HEK293 (cell line): ENCODE measurements around the gene NANOS3.

Source experiments
- BCL11B ChIP-seq: fragments of 450-650 bp; formaldehyde crosslinking; IDR thresholded peaks from 2 replicates; pipeline ENCODE4 v1.5.1; 2016; ENCODE audit warnings: low read depth, missing biosample characterization, missing genetic modification characterization
- GFI1B ChIP-seq: fragments of 450-650 bp; formaldehyde crosslinking; IDR thresholded peaks from 2 replicates; pipeline ENCODE4 v1.5.1; 2016; ENCODE audit warnings: missing biosample characterization, missing genetic modification characterization
- KLF1 ChIP-seq: fragments of 450-650 bp; formaldehyde crosslinking; IDR thresholded peaks from 2 replicates; pipeline ENCODE4 v1.5.1; 2016; ENCODE audit warnings: missing biosample characterization, missing genetic modification characterization
- SCRT1 ChIP-seq: fragments of 450-650 bp; formaldehyde crosslinking; IDR thresholded peaks from 2 replicates; pipeline ENCODE4 v1.5.1; 2016; ENCODE audit warnings: missing biosample characterization, missing genetic modification characterization, borderline replicate concordance
- SP3 ChIP-seq: fragments of 450-650 bp; formaldehyde crosslinking; IDR thresholded peaks from 2 replicates; pipeline ENCODE4 v1.5.1; 2016; ENCODE audit warnings: missing biosample characterization, missing genetic modification characterization
- SP7 ChIP-seq: fragments of 450-650 bp; formaldehyde crosslinking; IDR thresholded peaks from 2 replicates; pipeline ENCODE4 v1.5.1; 2016; ENCODE audit warnings: missing biosample characterization, missing genetic modification characterization
- TSHZ1 ChIP-seq: fragments of 450-650 bp; formaldehyde crosslinking; IDR thresholded peaks from 2 replicates; pipeline ENCODE4 v1.5.1; 2016; ENCODE audit warnings: missing biosample characterization, missing genetic modification characterization, borderline replicate concordance
- ZEB2 ChIP-seq: fragments of 450-650 bp; formaldehyde crosslinking; IDR thresholded peaks from 2 replicates; pipeline ENCODE4 v1.5.1; 2016; ENCODE audit warnings: missing biosample characterization, missing genetic modification characterization
- ZFP69B ChIP-seq: fragments of 450-650 bp; formaldehyde crosslinking; IDR thresholded peaks from 2 replicates; pipeline ENCODE4 v1.5.1; 2016; ENCODE audit warnings: missing biosample characterization, missing genetic modification characterization
- ZNF112 ChIP-seq: fragments of 450-650 bp; formaldehyde crosslinking; IDR thresholded peaks from 2 replicates; pipeline ENCODE4 v1.5.0; 2017; ENCODE audit warnings: missing biosample characterization, missing genetic modification characterization
- ZNF121 ChIP-seq: fragments of 450-650 bp; formaldehyde crosslinking; IDR thresholded peaks from 2 replicates; pipeline ENCODE4 v1.5.1; 2016; ENCODE audit warnings: missing biosample characterization, missing genetic modification characterization
- ZNF140 ChIP-seq: fragments of 450-650 bp; formaldehyde crosslinking; IDR thresholded peaks from 2 replicates; pipeline ENCODE4 v1.5.1; 2016; ENCODE audit warnings: missing biosample characterization, missing genetic modification characterization
- ZNF302 ChIP-seq: fragments of 450-650 bp; formaldehyde crosslinking; IDR thresholded peaks from 2 replicates; pipeline ENCODE4 v1.5.1; 2016; ENCODE audit warnings: missing biosample characterization, missing genetic modification characterization, low read depth
- ZNF335 ChIP-seq: fragments of 450-650 bp; formaldehyde crosslinking; conservative IDR thresholded peaks from 2 replicates; pipeline ENCODE4 v1.5.1; 2016; ENCODE audit warnings: missing biosample characterization, missing genetic modification characterization
- ZNF350 ChIP-seq: fragments of 450-650 bp; formaldehyde crosslinking; IDR thresholded peaks from 2 replicates; pipeline ENCODE4 v1.5.0; 2017; ENCODE audit warnings: missing biosample characterization, mild to moderate bottlenecking, missing genetic modification characterization
- ZNF416 ChIP-seq: fragments of 450-650 bp; formaldehyde crosslinking; IDR thresholded peaks from 2 replicates; pipeline ENCODE4 v1.5.1; 2016; ENCODE audit warnings: missing biosample characterization, missing genetic modification characterization
- ZNF501 ChIP-seq: fragments of 450-650 bp; formaldehyde crosslinking; IDR thresholded peaks from 2 replicates; pipeline ENCODE4 v1.5.1; 2016; ENCODE audit warnings: missing biosample characterization, missing genetic modification characterization
- ZNF514 ChIP-seq: fragments of 450-650 bp; formaldehyde crosslinking; IDR thresholded peaks from 2 replicates; pipeline ENCODE4 v1.5.1; 2016; ENCODE audit warnings: missing biosample characterization, missing genetic modification characterization
- ZNF529 ChIP-seq: fragments of 450-650 bp; formaldehyde crosslinking; IDR thresholded peaks from 2 replicates; pipeline ENCODE4 v1.5.1; 2017; ENCODE audit warnings: missing genetic modification characterization, missing biosample characterization; ENCODE audit not compliant: insufficient replicate concordance
- ZNF596 ChIP-seq: fragments of 450-650 bp; IDR thresholded peaks from 2 replicates; pipeline ENCODE4 v1.5.0; 2018; ENCODE audit warnings: missing biosample characterization, mild to moderate bottlenecking, missing genetic modification characterization, moderate library complexity
- ZNF626 ChIP-seq: fragments of 450-650 bp; sonication (Bioruptor Pico); formaldehyde crosslinking; IDR thresholded peaks from 2 replicates; pipeline ENCODE4 v1.5.1; 2018; ENCODE audit warnings: missing biosample characterization, missing genetic modification characterization, inconsistent platforms
- ZNF654 ChIP-seq: fragments of 450-650 bp; formaldehyde crosslinking; IDR thresholded peaks from 2 replicates; pipeline ENCODE4 v1.5.1; 2016; ENCODE audit warnings: low read depth, missing biosample characterization, missing genetic modification characterization
- ZNF830 ChIP-seq: fragments of 450-650 bp; IDR thresholded peaks from 2 replicates; pipeline ENCODE4 v1.5.0; 2018; ENCODE audit warnings: missing biosample characterization, missing genetic modification characterization, low read depth, mild to moderate bottlenecking, moderate library complexity
- ZSCAN16 ChIP-seq: fragments of 450-650 bp; formaldehyde crosslinking; IDR thresholded peaks from 2 replicates; pipeline ENCODE4 v1.5.1; 2016; ENCODE audit warnings: missing biosample characterization, missing genetic modification characterization
- TF ChIP-seq, protein P1 (sequence below): IDR thresholded peaks from 2 replicates; pipeline ENCODE4 v1.6.1; 2011; ENCODE audit warnings: mild to moderate bottlenecking, low read depth, low read length, borderline replicate concordance
- TF ChIP-seq, protein P2 (sequence below): fragments of 450-650 bp; formaldehyde crosslinking; IDR thresholded peaks from 2 replicates; pipeline ENCODE4 v1.5.1; 2016; ENCODE audit warnings: missing biosample characterization, missing genetic modification characterization
- TF ChIP-seq, protein P3 (sequence below): fragments of 450-650 bp; formaldehyde crosslinking; IDR thresholded peaks from 2 replicates; pipeline ENCODE4 v1.5.1; 2016; ENCODE audit warnings: missing biosample characterization, missing genetic modification characterization, low read depth
- TF ChIP-seq, protein P4 (sequence below): fragments of 450-650 bp; formaldehyde crosslinking; IDR thresholded peaks from 2 replicates; pipeline ENCODE4 v1.5.1; 2016; ENCODE audit warnings: missing biosample characterization, missing genetic modification characterization

Gene NANOS3

DNA sequence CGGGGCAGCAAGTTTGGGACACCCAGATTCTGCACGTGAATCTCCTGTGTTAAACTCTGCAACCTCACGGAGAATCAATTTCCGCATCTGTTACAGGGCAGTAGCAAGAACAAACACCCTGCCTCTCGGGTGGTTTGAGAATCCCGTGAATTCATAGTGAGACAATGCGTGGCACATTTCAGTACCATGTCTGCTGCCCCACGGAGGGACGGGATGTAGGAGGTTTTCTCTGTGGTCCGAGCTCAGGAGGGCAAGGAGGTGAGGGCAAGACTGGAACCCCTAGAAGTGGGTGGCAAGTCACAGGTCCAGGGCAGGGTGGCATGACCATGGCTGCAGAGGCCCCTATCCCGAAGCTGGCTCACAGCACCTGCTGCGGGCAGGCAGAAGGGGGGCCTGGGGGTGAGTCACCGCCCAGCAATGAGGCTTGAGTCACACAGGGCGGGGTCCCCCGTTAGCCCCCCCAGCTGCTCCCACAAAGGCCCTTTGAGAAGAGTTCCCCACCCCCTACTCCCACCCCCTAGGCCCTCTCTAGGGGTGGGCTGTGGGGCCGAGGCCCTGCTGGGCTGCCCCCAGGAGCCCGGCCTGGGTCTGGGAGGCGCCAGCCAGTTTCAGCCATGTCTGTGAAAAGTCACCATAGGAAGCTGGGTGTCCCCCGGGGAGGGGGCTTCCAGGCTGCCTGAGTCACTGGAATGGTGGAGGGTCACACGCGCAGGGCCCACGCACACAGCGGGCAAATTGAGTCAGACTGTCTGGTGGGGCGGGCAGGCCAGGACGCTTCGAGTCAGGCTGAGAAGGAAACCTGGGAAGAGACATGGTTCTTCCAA, 25.8 kb upstream of the NANOS3 start (continued):
- TF ChIP-seq ZNF596 (tag by site-specific recombination) (no peak), ZNF302 (tag by site-specific recombination) (no peak), ZFP69B (peak; percentile 58; the same call in 1 of the 2 replicates), ZNF626 (tag by site-specific recombination) (no peak), TSHZ1 (tag by site-specific recombination) (no peak), ZNF654 (tag by site-specific recombination) (no peak), ZNF112 (tag by site-specific recombination) (no peak), ZNF416 (tag by site-specific recombination) (no peak), ZNF830 (tag by site-specific recombination) (no peak), KLF1 (tag by site-specific recombination) (peak; percentile 90), ZNF529 (no peak), BCL11B (no peak), SP3 (peak; percentile 66), ZSCAN16 (tag by site-specific recombination) (no peak), ZNF121 (tag by site-specific recombination) (no peak), ZNF140 (tag by site-specific recombination) (no peak), GFI1B (no peak), ZNF501 (peak; percentile 23; the same call in 1 of the 2 replicates), SP7 (tag by site-specific recombination) (peak; percentile 68), SCRT1 (tag by site-specific recombination) (no peak), ZNF350 (tag by site-specific recombination) (no peak), ZNF514 (tag by site-specific recombination) (no peak), ZNF335 (tag by site-specific recombination) (peak; percentile 87), ZEB2 (0 out of 2 replicates have a peak, but pooled peaks have one; percentile 68)
- TF ChIP-seq, protein P1, sequence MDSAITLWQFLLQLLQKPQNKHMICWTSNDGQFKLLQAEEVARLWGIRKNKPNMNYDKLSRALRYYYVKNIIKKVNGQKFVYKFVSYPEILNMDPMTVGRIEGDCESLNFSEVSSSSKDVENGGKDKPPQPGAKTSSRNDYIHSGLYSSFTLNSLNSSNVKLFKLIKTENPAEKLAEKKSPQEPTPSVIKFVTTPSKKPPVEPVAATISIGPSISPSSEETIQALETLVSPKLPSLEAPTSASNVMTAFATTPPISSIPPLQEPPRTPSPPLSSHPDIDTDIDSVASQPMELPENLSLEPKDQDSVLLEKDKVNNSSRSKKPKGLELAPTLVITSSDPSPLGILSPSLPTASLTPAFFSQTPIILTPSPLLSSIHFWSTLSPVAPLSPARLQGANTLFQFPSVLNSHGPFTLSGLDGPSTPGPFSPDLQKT, result no peak
- TF ChIP-seq, protein P2, sequence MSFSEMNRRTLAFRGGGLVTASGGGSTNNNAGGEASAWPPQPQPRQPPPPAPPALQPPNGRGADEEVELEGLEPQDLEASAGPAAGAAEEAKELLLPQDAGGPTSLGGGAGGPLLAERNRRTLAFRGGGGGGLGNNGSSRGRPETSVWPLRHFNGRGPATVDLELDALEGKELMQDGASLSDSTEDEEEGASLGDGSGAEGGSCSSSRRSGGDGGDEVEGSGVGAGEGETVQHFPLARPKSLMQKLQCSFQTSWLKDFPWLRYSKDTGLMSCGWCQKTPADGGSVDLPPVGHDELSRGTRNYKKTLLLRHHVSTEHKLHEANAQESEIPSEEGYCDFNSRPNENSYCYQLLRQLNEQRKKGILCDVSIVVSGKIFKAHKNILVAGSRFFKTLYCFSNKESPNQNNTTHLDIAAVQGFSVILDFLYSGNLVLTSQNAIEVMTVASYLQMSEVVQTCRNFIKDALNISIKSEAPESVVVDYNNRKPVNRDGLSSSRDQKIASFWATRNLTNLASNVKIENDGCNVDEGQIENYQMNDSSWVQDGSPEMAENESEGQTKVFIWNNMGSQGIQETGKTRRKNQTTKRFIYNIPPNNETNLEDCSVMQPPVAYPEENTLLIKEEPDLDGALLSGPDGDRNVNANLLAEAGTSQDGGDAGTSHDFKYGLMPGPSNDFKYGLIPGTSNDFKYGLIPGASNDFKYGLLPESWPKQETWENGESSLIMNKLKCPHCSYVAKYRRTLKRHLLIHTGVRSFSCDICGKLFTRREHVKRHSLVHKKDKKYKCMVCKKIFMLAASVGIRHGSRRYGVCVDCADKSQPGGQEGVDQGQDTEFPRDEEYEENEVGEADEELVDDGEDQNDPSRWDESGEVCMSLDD (tag by site-specific recombination), result peak; percentile 23; the same call in 1 of the 2 replicates
- TF ChIP-seq, protein P3, sequence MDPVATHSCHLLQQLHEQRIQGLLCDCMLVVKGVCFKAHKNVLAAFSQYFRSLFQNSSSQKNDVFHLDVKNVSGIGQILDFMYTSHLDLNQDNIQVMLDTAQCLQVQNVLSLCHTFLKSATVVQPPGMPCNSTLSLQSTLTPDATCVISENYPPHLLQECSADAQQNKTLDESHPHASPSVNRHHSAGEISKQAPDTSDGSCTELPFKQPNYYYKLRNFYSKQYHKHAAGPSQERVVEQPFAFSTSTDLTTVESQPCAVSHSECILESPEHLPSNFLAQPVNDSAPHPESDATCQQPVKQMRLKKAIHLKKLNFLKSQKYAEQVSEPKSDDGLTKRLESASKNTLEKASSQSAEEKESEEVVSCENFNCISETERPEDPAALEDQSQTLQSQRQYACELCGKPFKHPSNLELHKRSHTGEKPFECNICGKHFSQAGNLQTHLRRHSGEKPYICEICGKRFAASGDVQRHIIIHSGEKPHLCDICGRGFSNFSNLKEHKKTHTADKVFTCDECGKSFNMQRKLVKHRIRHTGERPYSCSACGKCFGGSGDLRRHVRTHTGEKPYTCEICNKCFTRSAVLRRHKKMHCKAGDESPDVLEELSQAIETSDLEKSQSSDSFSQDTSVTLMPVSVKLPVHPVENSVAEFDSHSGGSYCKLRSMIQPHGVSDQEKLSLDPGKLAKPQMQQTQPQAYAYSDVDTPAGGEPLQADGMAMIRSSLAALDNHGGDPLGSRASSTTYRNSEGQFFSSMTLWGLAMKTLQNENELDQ, result no peak
- TF ChIP-seq, protein P4, sequence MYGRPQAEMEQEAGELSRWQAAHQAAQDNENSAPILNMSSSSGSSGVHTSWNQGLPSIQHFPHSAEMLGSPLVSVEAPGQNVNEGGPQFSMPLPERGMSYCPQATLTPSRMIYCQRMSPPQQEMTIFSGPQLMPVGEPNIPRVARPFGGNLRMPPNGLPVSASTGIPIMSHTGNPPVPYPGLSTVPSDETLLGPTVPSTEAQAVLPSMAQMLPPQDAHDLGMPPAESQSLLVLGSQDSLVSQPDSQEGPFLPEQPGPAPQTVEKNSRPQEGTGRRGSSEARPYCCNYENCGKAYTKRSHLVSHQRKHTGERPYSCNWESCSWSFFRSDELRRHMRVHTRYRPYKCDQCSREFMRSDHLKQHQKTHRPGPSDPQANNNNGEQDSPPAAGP, result peak; percentile 96
